ENCODE measurements around the gene SYTL1. TPM values are rescaled to one million over a fixed set of nuclear protein-coding genes. Genes with fewer than 3 reads are reported as not detected.
"Not testable (repeated sequence)": the region's sequence is repeated elsewhere in the genome, so short reads cannot be mapped to it uniquely, and the experiment has no call there.

SYTL1 gene
- total RNA-seq, 1 donor: 44.3 TPM

- Histone ChIP-seq H3K4me3 (ENCODE audit: low read length) (no peak overlapping the region), H3K4me1 (ENCODE audit: insufficient read depth, low read length) (no peaks in the 10 kb centered on the region), H3K27me3 (ENCODE audit: insufficient read depth, low read length) (no peaks in the 10 kb centered on the region), H3K9me3 (ENCODE audit: low read depth, low read length) (no peaks in the 10 kb centered on the region)
Measured at GRCh38 chr1:27377760-27378495, 36.1 kb downstream of the SYTL1 start.

- H3K4me3 ChIP-seq (ENCODE audit: low read length): no peak overlapping the region
- no peaks in the 10 kb centered on the region for H3K9me3 ChIP-seq (ENCODE audit: low read depth, low read length)
- no peaks in the 10 kb centered on the region for H3K4me1 ChIP-seq (ENCODE audit: insufficient read depth, low read length)
Measured at GRCh38 chr1:27379564-27380122, 37.8 kb downstream of the SYTL1 start.

GRCh38 chr1:27380224-27380623 is 38.4 kb downstream of the SYTL1 start:
- H3K4me1 ChIP-seq (ENCODE audit: insufficient read depth, low read length): no peaks in the 10 kb centered on the region
- no peaks in the 10 kb centered on the region for H3K9me3 ChIP-seq (ENCODE audit: low read depth, low read length)
- no peak overlapping the region for H3K4me3 ChIP-seq (ENCODE audit: low read length)
- no peaks in the 10 kb centered on the region for H3K27me3 ChIP-seq (ENCODE audit: insufficient read depth, low read length)

More at GRCh38 chr1:27379564-27380122, 37.8 kb downstream of the SYTL1 start:
- no peaks in the 10 kb centered on the region for H3K27me3 ChIP-seq (ENCODE audit: insufficient read depth, low read length)

- no peaks in the 10 kb centered on the region for H3K4me1 ChIP-seq (ENCODE audit: insufficient read depth, low read length)
- no peaks in the 10 kb centered on the region for H3K27me3 ChIP-seq (ENCODE audit: insufficient read depth, low read length)
- H3K9me3 ChIP-seq (ENCODE audit: low read depth, low read length): no peaks in the 10 kb centered on the region
- no peak overlapping the region for H3K4me3 ChIP-seq (ENCODE audit: low read length)
Measured at GRCh38 chr1:27380766-27381733, 39.2 kb downstream of the SYTL1 start.

GRCh38 chr1:27381969-27382762 is 40.3 kb downstream of the SYTL1 start:
- Histone ChIP-seq H3K4me3 (ENCODE audit: low read length) (no peak overlapping the region), H3K4me1 (ENCODE audit: insufficient read depth, low read length) (no peaks in the 10 kb centered on the region), H3K27me3 (ENCODE audit: insufficient read depth, low read length) (no peaks in the 10 kb centered on the region), H3K9me3 (ENCODE audit: low read depth, low read length) (no peaks in the 10 kb centered on the region)

GRCh38 chr1:27383039-27383605 is 41.3 kb downstream of the SYTL1 start, which contains the start of gene CD164L2:
Gene CD164L2, minus strand, starts transcription at chr1:27383333. Its CDS starts 94 bp downstream, at chr1:27383239.
- no peak within 1 kb of the TSS for H3K4me3 ChIP-seq (ENCODE audit: low read length)
- H3K27me3 ChIP-seq (ENCODE audit: insufficient read depth, low read length): no peaks in the 10 kb centered on the region
- H3K4me1 ChIP-seq (ENCODE audit: insufficient read depth, low read length): no peaks in the 10 kb centered on the region
- H3K9me3 ChIP-seq (ENCODE audit: low read depth, low read length): no peaks in the 10 kb centered on the region

GRCh38 chr1:27383661-27384060 is 41.8 kb downstream of the SYTL1 start:
- Histone ChIP-seq H3K9me3 (ENCODE audit: low read depth, low read length) (no peaks in the 10 kb centered on the region), H3K4me3 (ENCODE audit: low read length) (no peak overlapping the region), H3K27me3 (ENCODE audit: insufficient read depth, low read length) (no peaks in the 10 kb centered on the region), H3K4me1 (ENCODE audit: insufficient read depth, low read length) (no peaks in the 10 kb centered on the region)

- not testable (repeated sequence) for H3K27me3 ChIP-seq (ENCODE audit: insufficient read depth, low read length); H3K4me1 ChIP-seq (ENCODE audit: insufficient read depth, low read length); H3K4me3 ChIP-seq (ENCODE audit: low read length); H3K9me3 ChIP-seq (ENCODE audit: low read depth, low read length)
Measured at GRCh38 chr1:27384797-27385196, 43.0 kb downstream of the SYTL1 start.

GRCh38 chr1:27388337-27389005 is 46.6 kb downstream of the SYTL1 start:
- H3K27me3 ChIP-seq (ENCODE audit: insufficient read depth, low read length): no peaks in the 10 kb centered on the region
- peaks cover 18% of the 10 kb centered on the region for H3K4me1 ChIP-seq (ENCODE audit: insufficient read depth, low read length)
- no peaks in the 10 kb centered on the region for H3K9me3 ChIP-seq (ENCODE audit: low read depth, low read length)
- H3K4me3 ChIP-seq (ENCODE audit: low read length): no peak overlapping the region

- Histone ChIP-seq H3K27me3 (ENCODE audit: insufficient read depth, low read length) (no peaks in the 10 kb centered on the region), H3K4me1 (ENCODE audit: insufficient read depth, low read length) (peaks cover 25% of the 10 kb centered on the region), H3K4me3 (ENCODE audit: low read length) (no peak overlapping the region), H3K9me3 (ENCODE audit: low read depth, low read length) (no peaks in the 10 kb centered on the region)
Measured at GRCh38 chr1:27391511-27392095, 49.8 kb downstream of the SYTL1 start.

- Histone ChIP-seq H3K4me1 (ENCODE audit: insufficient read depth, low read length) (peaks cover 25% of the 10 kb centered on the region), H3K27me3 (ENCODE audit: insufficient read depth, low read length) (no peaks in the 10 kb centered on the region), H3K9me3 (ENCODE audit: low read depth, low read length) (no peaks in the 10 kb centered on the region), H3K4me3 (ENCODE audit: low read length) (peak within 1 kb of the TSS; percentile 22)
Measured at GRCh38 chr1:27392096-27392777, 50.4 kb downstream of the SYTL1 start, which contains the start of gene GPR3. Gene GPR3, plus strand, starts transcription at chr1:27392622. Its CDS starts 1,177 bp downstream, at chr1:27393799.

GRCh38 chr1:27392778-27393635 is 51.2 kb downstream of the SYTL1 start:
- Histone ChIP-seq H3K4me1 (ENCODE audit: insufficient read depth, low read length) (peaks cover 25% of the 10 kb centered on the region), H3K4me3 (ENCODE audit: low read length) (peak overlapping the region; percentile 22), H3K9me3 (ENCODE audit: low read depth, low read length) (no peaks in the 10 kb centered on the region), H3K27me3 (ENCODE audit: insufficient read depth, low read length) (no peaks in the 10 kb centered on the region)

Data from mononuclear cell (primary cell).